Left lung (tissue), 10 donors: ENCODE results near the gene SASS6. TPM values are rescaled to one million over a fixed set of nuclear protein-coding genes. Genes with fewer than 3 reads are reported as not detected.

ENCODE experiments used
- ATAC-seq: fragments of 200-7000 bp; cut with Tn5 transposase; one replicate; pipeline ENCODE4 v1.9.1; 2020; ENCODE audit warnings: moderate library complexity
- DNase-seq, 4 donors: peaks; one replicate each; pipeline ENCODE4 v3.0.0-alpha.2; 2013 to 2020
- H3K27ac ChIP-seq, 2 donors: fragments of 200-600 bp; sonication (generic) in 1 of 2; one replicate each; pipeline versions ENCODE4 v1.5.0 to v1.8.0; 2020 to 2021
- H3K27me3 ChIP-seq, 2 donors: fragments of 200-600 bp; sonication (generic) in 1 of 2; one replicate each; pipeline versions ENCODE4 v1.5.0 to v1.8.0; 2020 to 2021
- H3K36me3 ChIP-seq, 2 donors: fragments of 200-600 bp; sonication (generic) in 1 of 2; one replicate each; pipeline versions ENCODE4 v1.5.0 to v1.8.0; 2020 to 2021
- H3K4me1 ChIP-seq, 2 donors: fragments of 200-600 bp; one replicate each; pipeline ENCODE4 v1.8.0; 2021
- H3K4me3 ChIP-seq, 2 donors: fragments of 200-600 bp; sonication (generic) in 1 of 2; one replicate each; pipeline versions ENCODE4 v1.5.0 to v1.8.0; 2020 to 2021; ENCODE audit warnings: mild to moderate bottlenecking in 1 of 2
- H3K9me3 ChIP-seq, 2 donors: fragments of 200-600 bp; sonication (generic) in 1 of 2; one replicate each; pipeline versions ENCODE4 v1.5.0 to v1.8.0; 2020 to 2021
- intact Hi-C, 2 donors: fragments of 100-400 bp; cut with DNase I; formaldehyde crosslinking; loops; one replicate each; pipeline versions ENCODE4 v1.11.2 to v1.14.2; 2022
- polyA plus RNA-seq, 6 donors: library from polyadenylated mRNA; unstranded; fragments of 120-200 nt; gene quantifications; one replicate each; pipeline ENCODE4 v1.2.1, GENCODE V29; 2013; ENCODE audit not compliant: insufficient read length in 6 of 6
- total RNA-seq, 2 donors: library from RNA; stranded (reverse); fragmentation: NEBNext Ultra II Directional; extraction: Animal tissue kit (Norgen Biotek cat#: 25700); gene quantifications; one replicate each; pipeline ENCODE4 v1.2.1, GENCODE V29; 2021
- TF ChIP-seq, protein P1 (sequence below), 2 donors: fragments of 200-600 bp; sonication (generic) in 1 of 2; IDR thresholded peaks; one replicate each; pipeline versions ENCODE4 v1.5.0 to v1.8.0; 2021; ENCODE audit warnings: antibody characterized with exemption in 2 of 2
- donor health status: DM: no; HTN: yes; CAD: no.
- donor health status: DM: no; HTN: no; CAD: no.

SASS6 gene
- total and polyA plus RNA-seq, 8 donors = 3.1 to 9.9 (median 7.9) TPM

DNA sequence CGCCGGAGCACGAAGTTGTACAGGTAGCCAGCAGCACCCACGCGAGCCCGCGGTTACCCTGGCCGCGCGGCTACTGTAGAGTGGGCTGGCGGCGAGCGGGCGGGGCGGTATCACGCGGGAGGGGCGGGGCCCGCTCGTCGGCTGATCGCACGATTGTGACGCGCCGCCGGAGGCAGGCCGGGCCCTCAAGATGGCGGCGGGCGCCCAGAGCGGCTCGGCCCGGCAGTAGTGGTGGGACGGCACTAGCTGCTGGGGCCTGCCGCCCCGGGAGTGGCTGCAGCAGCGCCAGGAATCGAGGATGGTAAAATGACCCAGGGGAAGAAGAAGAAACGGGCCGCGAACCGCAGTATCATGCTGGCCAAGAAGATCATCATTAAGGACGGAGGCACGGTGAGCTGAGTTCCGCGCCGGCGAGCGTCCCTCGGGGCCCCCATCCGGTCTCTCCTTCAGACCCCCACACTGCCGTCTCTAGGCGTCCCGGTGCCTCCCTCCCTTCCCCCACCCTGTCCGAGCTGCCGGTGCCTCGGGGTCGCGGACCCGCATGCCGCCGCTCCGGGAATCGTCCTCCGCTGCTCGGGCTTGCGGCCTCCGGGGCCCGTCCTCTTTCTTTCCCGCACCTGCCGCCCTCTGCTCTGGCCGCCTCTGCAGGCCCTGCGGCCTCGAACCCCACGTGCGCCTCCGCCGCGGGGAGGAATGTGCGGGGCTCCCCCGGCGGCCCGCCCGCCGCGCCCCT, 94.6 kb downstream of the SASS6 start:
- DNase-seq (peak; percentile 86 to 99 (median 93)), ATAC-seq (peak; percentile 98)
- no peaks in the 10 kb centered on the region for H3K36me3 ChIP-seq
- peak overlapping the region; percentile 76 to 80 for H3K4me3 ChIP-seq
- H3K9me3 ChIP-seq = no peaks in the 10 kb centered on the region
- H3K4me1 ChIP-seq = peaks cover 0 to 55% of the 10 kb centered on the region in 2 donors
- intact Hi-C loops = no loop called here
- TF ChIP-seq, protein P1, sequence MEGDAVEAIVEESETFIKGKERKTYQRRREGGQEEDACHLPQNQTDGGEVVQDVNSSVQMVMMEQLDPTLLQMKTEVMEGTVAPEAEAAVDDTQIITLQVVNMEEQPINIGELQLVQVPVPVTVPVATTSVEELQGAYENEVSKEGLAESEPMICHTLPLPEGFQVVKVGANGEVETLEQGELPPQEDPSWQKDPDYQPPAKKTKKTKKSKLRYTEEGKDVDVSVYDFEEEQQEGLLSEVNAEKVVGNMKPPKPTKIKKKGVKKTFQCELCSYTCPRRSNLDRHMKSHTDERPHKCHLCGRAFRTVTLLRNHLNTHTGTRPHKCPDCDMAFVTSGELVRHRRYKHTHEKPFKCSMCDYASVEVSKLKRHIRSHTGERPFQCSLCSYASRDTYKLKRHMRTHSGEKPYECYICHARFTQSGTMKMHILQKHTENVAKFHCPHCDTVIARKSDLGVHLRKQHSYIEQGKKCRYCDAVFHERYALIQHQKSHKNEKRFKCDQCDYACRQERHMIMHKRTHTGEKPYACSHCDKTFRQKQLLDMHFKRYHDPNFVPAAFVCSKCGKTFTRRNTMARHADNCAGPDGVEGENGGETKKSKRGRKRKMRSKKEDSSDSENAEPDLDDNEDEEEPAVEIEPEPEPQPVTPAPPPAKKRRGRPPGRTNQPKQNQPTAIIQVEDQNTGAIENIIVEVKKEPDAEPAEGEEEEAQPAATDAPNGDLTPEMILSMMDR (IDR thresholded peaks at IDR 0.05) = no peak
- H3K27me3 ChIP-seq = no peaks in the 10 kb centered on the region
- peak overlapping the region; percentile 98 for H3K27ac ChIP-seq

DNA sequence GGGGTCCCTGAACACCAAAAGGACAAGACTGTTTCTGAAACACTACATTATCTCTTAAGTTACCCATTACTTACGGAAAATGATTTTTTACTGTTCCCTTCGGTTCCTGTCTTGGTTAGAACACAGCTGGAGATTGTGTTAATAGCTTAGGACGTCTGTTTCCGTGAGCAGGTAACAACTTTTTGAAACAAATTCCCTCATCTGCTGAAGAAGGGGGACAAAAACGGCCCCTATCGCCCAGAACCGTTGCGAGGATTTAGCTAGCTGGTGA, 95.1 kb downstream of the SASS6 start:
- H3K4me1 ChIP-seq = peaks cover 0 to 52% of the 10 kb centered on the region in 2 donors
- no peaks in the 10 kb centered on the region for H3K27me3 ChIP-seq
- H3K9me3 ChIP-seq = no peaks in the 10 kb centered on the region
- H3K36me3 ChIP-seq = no peaks in the 10 kb centered on the region
- ATAC-seq (no peak), DNase-seq (no peak)
- TF ChIP-seq, protein P1 (IDR thresholded peaks at IDR 0.05) = no peak
- peak overlapping the region; percentile 76 to 80 for H3K4me3 ChIP-seq
- peak overlapping the region; percentile 98 for H3K27ac ChIP-seq
- intact Hi-C loops = no loop called here

DNA sequence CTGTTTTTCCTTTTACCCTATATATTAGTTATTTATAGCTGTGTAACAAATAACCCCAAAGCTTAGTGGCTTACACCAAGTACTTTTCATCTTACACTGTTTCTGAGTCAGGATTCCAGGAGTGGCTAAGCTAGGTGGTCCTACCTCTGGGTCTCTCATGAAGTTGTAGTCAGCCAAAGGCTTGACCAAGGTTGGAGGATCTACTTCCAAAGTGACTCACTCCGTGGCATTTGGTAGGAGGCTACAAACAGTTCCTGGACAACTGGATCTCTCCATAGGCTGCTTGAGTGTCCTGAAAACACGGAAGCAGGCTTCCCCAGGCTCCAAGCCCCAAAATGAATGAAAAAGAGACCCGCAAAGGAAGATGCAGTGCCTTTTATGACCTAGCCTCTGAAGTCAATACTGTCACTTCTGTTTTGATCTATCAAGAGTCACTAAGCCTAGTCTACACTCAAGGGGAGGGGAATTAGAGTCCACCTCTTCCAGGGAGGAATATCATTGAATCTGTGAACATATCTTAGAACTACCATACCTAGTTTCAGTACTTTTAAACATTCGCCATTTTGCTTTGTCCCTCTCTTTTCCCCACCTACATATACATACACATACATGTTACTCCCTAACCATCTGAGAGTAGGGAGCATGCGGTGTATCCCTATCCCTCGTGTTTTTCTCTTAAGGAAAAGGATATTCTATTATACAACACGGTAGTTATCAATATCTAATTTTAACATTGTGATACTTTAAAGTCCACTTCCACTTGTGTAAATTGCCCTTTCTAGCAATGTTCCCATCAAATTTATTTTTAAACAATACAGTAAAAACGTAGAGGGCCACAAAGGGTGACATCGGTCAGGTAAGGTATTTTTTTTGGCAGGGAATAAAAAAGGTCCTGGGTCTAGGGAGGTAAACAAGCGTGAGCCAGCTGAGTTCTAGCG, 95.7 kb downstream of the SASS6 start:
- Histone ChIP-seq H3K4me3 (peak overlapping the region; percentile 76 to 80), H3K4me1 (peaks cover 0 to 46% of the 10 kb centered on the region in 2 donors), H3K27me3 (no peaks in the 10 kb centered on the region), H3K36me3 (no peaks in the 10 kb centered on the region), H3K9me3 (no peaks in the 10 kb centered on the region), H3K27ac (peak overlapping the region; percentile 98)
- TF ChIP-seq, protein P1 (IDR thresholded peaks at IDR 0.05) = no peak
- DNase-seq (peak in 2 of 4 donors; percentile 16 to 24), ATAC-seq (peak; percentile 7)
- intact Hi-C loops = no loop called here

DNA sequence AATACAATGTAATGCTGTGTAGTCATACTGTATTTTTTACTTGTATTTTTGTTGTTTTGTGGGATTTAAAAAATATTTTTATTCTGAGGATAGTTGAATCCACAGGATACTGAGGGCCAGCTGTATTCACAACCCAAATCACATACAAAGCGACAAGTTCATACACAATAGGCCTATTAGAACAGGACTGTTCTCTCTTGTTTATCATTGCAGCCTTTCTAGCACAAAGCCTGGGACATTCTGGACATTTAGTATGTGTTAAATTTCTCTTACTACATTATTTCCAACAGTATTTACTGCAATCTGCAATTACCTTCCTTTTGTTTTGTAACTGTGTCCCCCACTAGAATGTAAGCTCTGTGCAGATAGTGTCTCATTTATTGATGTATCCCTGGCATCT, 97.5 kb downstream of the SASS6 start:
- no peak for DNase-seq
- Histone ChIP-seq H3K9me3 (no peaks in the 10 kb centered on the region), H3K36me3 (no peaks in the 10 kb centered on the region), H3K27ac (no peak overlapping the region), H3K4me3 (no peak overlapping the region), H3K27me3 (no peaks in the 10 kb centered on the region), H3K4me1 (peaks cover 0 to 29% of the 10 kb centered on the region in 2 donors)
- TF ChIP-seq, protein P1 (IDR thresholded peaks at IDR 0.05) = no peak
- ATAC-seq = no peak
- intact Hi-C loops = no loop called here

DNA sequence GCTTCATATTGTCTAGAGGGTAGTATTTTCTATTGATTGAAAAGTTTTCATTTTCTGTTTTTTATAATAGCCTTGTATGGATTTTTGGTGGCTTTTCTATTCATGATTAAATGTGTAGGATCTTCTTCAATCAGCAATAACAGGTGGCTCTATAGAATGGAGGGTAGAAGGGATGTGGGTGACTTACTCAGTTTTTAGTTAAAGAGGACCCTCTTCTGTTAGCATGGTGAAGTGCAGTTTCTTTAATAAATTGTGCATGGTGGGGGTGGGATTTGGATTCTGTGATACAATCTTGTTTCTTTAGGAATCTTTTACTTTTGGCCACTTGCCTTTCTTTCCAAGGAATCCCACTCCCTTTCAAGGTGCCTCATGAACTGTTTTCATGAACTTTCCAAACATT, 98.3 kb downstream of the SASS6 start:
- Histone ChIP-seq H3K27ac (no peak overlapping the region), H3K9me3 (no peaks in the 10 kb centered on the region), H3K4me1 (peaks cover 0 to 21% of the 10 kb centered on the region in 2 donors), H3K27me3 (no peaks in the 10 kb centered on the region), H3K4me3 (no peak overlapping the region), H3K36me3 (no peaks in the 10 kb centered on the region)
- TF ChIP-seq, protein P1 (IDR thresholded peaks at IDR 0.05) = no peak
- no peak for DNase-seq
- intact Hi-C loops = no loop called here
- no peak for ATAC-seq
